GM23338 (cell line): ENCODE measurements around the gene AMTN. TPM values are rescaled to one million over a fixed set of nuclear protein-coding genes. Genes with fewer than 3 reads are reported as not detected.

Source experiments
- ATAC-seq: fragments of 200-7000 bp; cut with Tn5 transposase; 3 replicates; pipeline ENCODE4 v1.9.1; 2020
- DNase-seq: peaks from one replicate; pipeline ENCODE4 v3.0.0-alpha.2; 2015; ENCODE audit warnings: low spot score
- H2AFZ ChIP-seq: fragments of 200-600 bp; sonication (generic); 2 replicates; pipeline ENCODE4 v1.8.0; 2016; ENCODE audit warnings: antibody characterized with exemption, mild to moderate bottlenecking, moderate library complexity
- H3F3A ChIP-seq: fragments of 200-600 bp; sonication (generic); replicated peaks from 2 replicates; pipeline ENCODE4 v1.8.0; 2017; ENCODE audit warnings: antibody characterized with exemption, mixed run types, low read depth
- H3K27ac ChIP-seq: fragments of 200-600 bp; sonication (generic); 2 replicates; pipeline ENCODE4 v1.6.1; 2016; ENCODE audit warnings: low read depth
- H3K27me3 ChIP-seq: fragments of 200-600 bp; sonication (generic); 2 replicates; pipeline ENCODE4 v1.8.0; 2016; ENCODE audit warnings: mild to moderate bottlenecking, mixed run types, moderate library complexity; ENCODE audit not compliant: insufficient read depth
- H3K36me3 ChIP-seq: fragments of 200-600 bp; sonication (generic); 2 replicates; pipeline ENCODE4 v1.8.0; 2016; ENCODE audit warnings: mild to moderate bottlenecking; ENCODE audit not compliant: insufficient read depth
- H3K4me1 ChIP-seq: fragments of 200-600 bp; sonication (generic); 2 replicates; pipeline ENCODE4 v1.8.0; 2016; ENCODE audit warnings: mild to moderate bottlenecking, moderate library complexity; ENCODE audit not compliant: insufficient read depth
- H3K4me2 ChIP-seq: fragments of 200-600 bp; sonication (generic); 2 replicates; pipeline ENCODE4 v1.7.1; 2017; ENCODE audit warnings: mixed run types
- H3K4me3 ChIP-seq: fragments of 200-600 bp; sonication (generic); 2 replicates; pipeline ENCODE4 v1.6.1; 2016; ENCODE audit warnings: mixed run types
- H3K79me2 ChIP-seq: fragments of 200-600 bp; sonication (generic); replicated peaks from 2 replicates; pipeline ENCODE4 v1.8.0; 2017; ENCODE audit warnings: mild to moderate bottlenecking; ENCODE audit not compliant: insufficient read depth
- H3K9me2 ChIP-seq: fragments of 200-600 bp; sonication (generic); 2 replicates; pipeline ENCODE4 v1.8.0; 2017; ENCODE audit not compliant: insufficient read depth
- H4K20me1 ChIP-seq: fragments of 200-600 bp; sonication (generic); replicated peaks from 2 replicates; pipeline ENCODE4 v1.8.0; 2017; ENCODE audit warnings: mild to moderate bottlenecking; ENCODE audit not compliant: insufficient read depth
- H3K27ac Mint-ChIP-seq: 2 replicates; pipeline ENCODE4 v1.8.0; 2020; ENCODE audit warnings: inconsistent platforms, mild to moderate bottlenecking, moderate library complexity, mixed read lengths
- H3K27me3 Mint-ChIP-seq: 3 replicates; pipeline ENCODE4 v1.8.0; 2022; ENCODE audit warnings: low read depth, mild to moderate bottlenecking, moderate library complexity, mixed read lengths, inconsistent platforms; ENCODE audit not compliant: insufficient read depth, poor library complexity
- H3K36me3 Mint-ChIP-seq: 3 replicates; pipeline ENCODE4 v1.8.0; 2021; ENCODE audit warnings: low read depth, mild to moderate bottlenecking, inconsistent platforms, moderate library complexity, mixed read lengths
- H3K4me1 Mint-ChIP-seq: 3 replicates; pipeline ENCODE4 v1.8.0; 2020; ENCODE audit warnings: mild to moderate bottlenecking, inconsistent platforms, mixed read lengths
- H3K4me3 Mint-ChIP-seq: 3 replicates; pipeline ENCODE4 v1.8.0; 2021; ENCODE audit warnings: moderate library complexity, mild to moderate bottlenecking, inconsistent platforms, mixed read lengths
- H3K9me3 Mint-ChIP-seq: 3 replicates; pipeline ENCODE4 v1.8.0; 2020; ENCODE audit warnings: moderate library complexity, mild to moderate bottlenecking, inconsistent platforms, mixed read lengths
- EZH2phosphoT487 ChIP-seq: fragments of 200-600 bp; sonication (generic); IDR thresholded peaks from one replicate; pipeline ENCODE4 v1.8.1; 2018; ENCODE audit warnings: antibody characterized with exemption; ENCODE audit not compliant: unreplicated experiment
- JUNB ChIP-seq: IDR thresholded peaks from one replicate; pipeline ENCODE4 v1.6.1; 2016; ENCODE audit warnings: antibody characterized with exemption; ENCODE audit not compliant: unreplicated experiment
- NANOG ChIP-seq: IDR thresholded peaks from 2 replicates; pipeline ENCODE4 v1.6.1; 2016; ENCODE audit warnings: antibody characterized with exemption, borderline replicate concordance
- polyA plus RNA-seq: library from polyadenylated mRNA; unstranded; fragments of >200 nt; fragmentation: Nextera tagmentation; extraction: Ambion mirVana; gene quantifications from 2 replicates; pipeline ENCODE4 v1.2.1, GENCODE V29; 2016
- total RNA-seq: library from RNA; depleted of rRNA; stranded (reverse); fragments of >200 nt; shearing (Covaris generic); gene quantifications from 2 replicates; pipeline ENCODE4 v1.2.3, GENCODE V29; 2014; rRNA removed
- TF ChIP-seq, protein P1 (sequence below), 2 experiments: fragments of 200-600 bp in 1 of 2; sonication (generic) in 1 of 2; conservative IDR thresholded peaks; 2 replicates each; pipeline versions ENCODE4 v1.5.1 to v1.6.1; 2016 to 2017; ENCODE audit warnings: antibody characterized with exemption in 2 of 2, low read depth in 2 of 2, mild to moderate bottlenecking in 2 of 2, moderate library complexity in 1 of 2

AMTN gene
- total and polyA plus RNA-seq, 2 experiments from 2014 or later: not detected

DNA sequence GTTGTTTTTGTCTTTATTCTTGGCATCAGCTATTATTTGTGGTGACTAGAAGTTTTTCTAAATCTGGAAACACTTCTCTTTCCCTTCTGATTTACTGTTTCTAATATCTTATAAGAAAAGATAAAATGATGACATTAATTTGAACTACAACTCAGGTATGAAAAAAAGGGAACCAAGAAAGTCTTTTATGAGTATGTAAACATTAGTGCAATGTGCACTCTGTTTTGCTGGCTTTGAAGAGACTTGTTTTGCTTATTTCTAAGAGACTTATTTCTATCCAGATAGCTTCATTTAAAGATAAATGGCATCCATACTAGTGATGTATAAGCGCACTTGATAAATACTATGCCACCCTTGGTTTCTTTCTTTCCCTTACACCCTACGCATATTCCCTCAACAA is 63.6 kb downstream of the AMTN start:
- Histone ChIP-seq H3K79me2 (no peaks in the 10 kb centered on the region), H4K20me1 (no peaks in the 10 kb centered on the region), H3K4me3 (no peak overlapping the region), H3K4me2 (no peak overlapping the region), H3K4me1 (no peaks in the 10 kb centered on the region), H3K27me3 (no peaks in the 10 kb centered on the region), H3F3A (no peaks in the 10 kb centered on the region), H3K9me2 (no peaks in the 10 kb centered on the region), H3K27ac (no peak overlapping the region), H2AFZ (no peak overlapping the region), H3K36me3 (no peaks in the 10 kb centered on the region)
- H3K27ac Mint-ChIP-seq: no peak overlapping the region
- no peaks in the 10 kb centered on the region for H3K36me3 Mint-ChIP-seq
- H3K4me1 Mint-ChIP-seq: no peaks in the 10 kb centered on the region
- no peaks in the 10 kb centered on the region for H3K9me3 Mint-ChIP-seq
- H3K27me3 Mint-ChIP-seq: peaks cover 1% of the 10 kb centered on the region
- ATAC-seq (no peak), DNase-seq (no peak)
- TF ChIP-seq, protein P1, sequence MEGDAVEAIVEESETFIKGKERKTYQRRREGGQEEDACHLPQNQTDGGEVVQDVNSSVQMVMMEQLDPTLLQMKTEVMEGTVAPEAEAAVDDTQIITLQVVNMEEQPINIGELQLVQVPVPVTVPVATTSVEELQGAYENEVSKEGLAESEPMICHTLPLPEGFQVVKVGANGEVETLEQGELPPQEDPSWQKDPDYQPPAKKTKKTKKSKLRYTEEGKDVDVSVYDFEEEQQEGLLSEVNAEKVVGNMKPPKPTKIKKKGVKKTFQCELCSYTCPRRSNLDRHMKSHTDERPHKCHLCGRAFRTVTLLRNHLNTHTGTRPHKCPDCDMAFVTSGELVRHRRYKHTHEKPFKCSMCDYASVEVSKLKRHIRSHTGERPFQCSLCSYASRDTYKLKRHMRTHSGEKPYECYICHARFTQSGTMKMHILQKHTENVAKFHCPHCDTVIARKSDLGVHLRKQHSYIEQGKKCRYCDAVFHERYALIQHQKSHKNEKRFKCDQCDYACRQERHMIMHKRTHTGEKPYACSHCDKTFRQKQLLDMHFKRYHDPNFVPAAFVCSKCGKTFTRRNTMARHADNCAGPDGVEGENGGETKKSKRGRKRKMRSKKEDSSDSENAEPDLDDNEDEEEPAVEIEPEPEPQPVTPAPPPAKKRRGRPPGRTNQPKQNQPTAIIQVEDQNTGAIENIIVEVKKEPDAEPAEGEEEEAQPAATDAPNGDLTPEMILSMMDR (conservative IDR thresholded peaks at IDR 0.05; ENCODE audit: low read depth in 2 of 2): no peak
- TF ChIP-seq JUNB (no peak), EZH2phosphoT487 (no peak), NANOG (no peak)
- H3K4me3 Mint-ChIP-seq: no peak overlapping the region

Other genes starting within 250 kb of the AMTN start
- gene CABS1, start 183.6 kb upstream of the AMTN start, total RNA-seq: not detected in 2 replicates
- gene CABS1, start 183.6 kb upstream of the AMTN start, polyA plus RNA-seq: not detected in 2 replicates
- not detected in 2 replicates for gene SMR3A, start 157.8 kb upstream of the AMTN start, total RNA-seq
- gene SMR3A, start 157.8 kb upstream of the AMTN start, polyA plus RNA-seq: not detected in 2 replicates
- not detected in 2 replicates for gene SMR3B, start 135.4 kb upstream of the AMTN start, total RNA-seq
- gene SMR3B, start 135.4 kb upstream of the AMTN start, polyA plus RNA-seq: not detected in 2 replicates
- not detected in 2 replicates for gene OPRPN, start 120.6 kb upstream of the AMTN start, total RNA-seq
- not detected in 2 replicates for gene OPRPN, start 120.6 kb upstream of the AMTN start, polyA plus RNA-seq
- not detected in 2 replicates for gene MUC7, start 46.4 kb upstream of the AMTN start, total RNA-seq
- gene MUC7, start 46.4 kb upstream of the AMTN start, polyA plus RNA-seq: not detected in 2 replicates
- gene AMBN, start 73.7 kb downstream of the AMTN start, total RNA-seq: not detected in 2 replicates
- gene AMBN, start 73.7 kb downstream of the AMTN start, polyA plus RNA-seq: not detected in 2 replicates
- gene ENAM, start 110.2 kb downstream of the AMTN start, total RNA-seq: not detected in 2 replicates
- gene ENAM, start 110.2 kb downstream of the AMTN start, polyA plus RNA-seq: not detected in 2 replicates
- not detected in 2 replicates for gene JCHAIN, start 147.9 kb downstream of the AMTN start, total RNA-seq
- gene JCHAIN, start 147.9 kb downstream of the AMTN start, polyA plus RNA-seq: 0.23 and 0.52 TPM in 2 replicates
- gene UTP3, start 170.0 kb downstream of the AMTN start, total RNA-seq: 29.9 and 36.9 TPM in 2 replicates
- 44.3 and 45.3 TPM in 2 replicates for gene UTP3, start 170.0 kb downstream of the AMTN start, polyA plus RNA-seq
- gene RUFY3, start 203.4 kb downstream of the AMTN start, total RNA-seq: 26.6 and 29.2 TPM in 2 replicates
- gene RUFY3, start 203.4 kb downstream of the AMTN start, polyA plus RNA-seq: 13.7 and 18.3 TPM in 2 replicates